Fibroblast of villous mesenchyme (primary cell): ENCODE measurements around the gene ABCA7. TPM values are rescaled to one million over a fixed set of nuclear protein-coding genes. Genes with fewer than 3 reads are reported as not detected.

Source experiments
- DNase-seq: peaks from one replicate; pipeline ENCODE4 v3.0.0-alpha.2; 2010; ENCODE audit warnings: low read depth
- H3K4me3 ChIP-seq: 2 replicates; pipeline ENCODE4 v1.5.1; 2011; ENCODE audit warnings: low read depth, mild to moderate bottlenecking, low read length
- total RNA-seq: library from RNA; depleted of rRNA; stranded (reverse); fragments of >200 nt; gene quantifications from 2 replicates; pipeline ENCODE4 v1.2.3, GENCODE V29; 2012
- TF ChIP-seq, protein P1 (sequence below): IDR thresholded peaks from 2 replicates; pipeline ENCODE4 v1.5.1; 2012; ENCODE audit warnings: low read depth, mild to moderate bottlenecking, low read length; ENCODE audit not compliant: insufficient read depth

Gene ABCA7
- total RNA-seq, 1 donor, result 11.2 TPM

DNA sequence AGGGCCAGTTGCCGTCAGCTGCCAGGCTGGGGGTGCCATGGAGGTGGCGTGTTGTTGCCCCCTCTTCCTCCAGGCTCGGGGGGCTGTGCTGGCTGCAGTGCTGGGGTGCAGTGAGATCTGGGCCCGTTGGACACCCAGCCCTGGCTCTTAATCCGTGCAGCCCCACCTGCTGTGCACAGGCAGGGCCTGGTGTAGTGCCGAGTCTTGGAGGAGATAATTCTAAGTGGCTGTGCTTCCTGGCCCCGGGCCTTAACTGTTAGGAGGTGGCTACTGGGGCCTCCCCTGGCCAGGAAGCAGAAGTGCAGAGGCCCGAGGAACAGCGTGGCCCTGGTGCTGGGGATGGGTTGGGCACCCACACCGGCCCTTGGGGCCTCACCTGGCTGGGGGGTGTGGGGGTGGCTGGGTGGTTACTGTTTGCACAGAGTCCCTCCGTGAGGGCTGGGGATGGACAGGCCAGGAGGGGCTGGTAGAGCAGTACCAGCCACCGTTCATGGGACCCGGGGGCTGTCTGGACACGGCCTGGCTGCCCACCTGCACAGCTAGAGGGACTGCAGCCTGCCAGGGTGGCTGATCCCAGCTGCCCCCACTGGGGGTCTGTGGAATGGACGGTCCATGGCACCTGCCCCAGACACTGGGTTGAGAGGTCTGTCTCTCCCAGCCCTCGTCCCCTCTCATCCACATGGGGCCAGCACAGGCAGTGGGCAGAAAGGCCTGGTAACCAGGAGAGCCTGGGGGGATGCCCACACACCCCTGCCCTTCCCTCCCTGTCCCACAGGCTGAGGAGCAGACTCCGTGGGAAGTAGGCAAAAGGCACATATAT, 67.1 kb downstream of the ABCA7 start:
- no peak overlapping the region for H3K4me3 ChIP-seq
- TF ChIP-seq, protein P1, sequence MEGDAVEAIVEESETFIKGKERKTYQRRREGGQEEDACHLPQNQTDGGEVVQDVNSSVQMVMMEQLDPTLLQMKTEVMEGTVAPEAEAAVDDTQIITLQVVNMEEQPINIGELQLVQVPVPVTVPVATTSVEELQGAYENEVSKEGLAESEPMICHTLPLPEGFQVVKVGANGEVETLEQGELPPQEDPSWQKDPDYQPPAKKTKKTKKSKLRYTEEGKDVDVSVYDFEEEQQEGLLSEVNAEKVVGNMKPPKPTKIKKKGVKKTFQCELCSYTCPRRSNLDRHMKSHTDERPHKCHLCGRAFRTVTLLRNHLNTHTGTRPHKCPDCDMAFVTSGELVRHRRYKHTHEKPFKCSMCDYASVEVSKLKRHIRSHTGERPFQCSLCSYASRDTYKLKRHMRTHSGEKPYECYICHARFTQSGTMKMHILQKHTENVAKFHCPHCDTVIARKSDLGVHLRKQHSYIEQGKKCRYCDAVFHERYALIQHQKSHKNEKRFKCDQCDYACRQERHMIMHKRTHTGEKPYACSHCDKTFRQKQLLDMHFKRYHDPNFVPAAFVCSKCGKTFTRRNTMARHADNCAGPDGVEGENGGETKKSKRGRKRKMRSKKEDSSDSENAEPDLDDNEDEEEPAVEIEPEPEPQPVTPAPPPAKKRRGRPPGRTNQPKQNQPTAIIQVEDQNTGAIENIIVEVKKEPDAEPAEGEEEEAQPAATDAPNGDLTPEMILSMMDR, result no peak
- peak; percentile 54 for DNase-seq

DNA sequence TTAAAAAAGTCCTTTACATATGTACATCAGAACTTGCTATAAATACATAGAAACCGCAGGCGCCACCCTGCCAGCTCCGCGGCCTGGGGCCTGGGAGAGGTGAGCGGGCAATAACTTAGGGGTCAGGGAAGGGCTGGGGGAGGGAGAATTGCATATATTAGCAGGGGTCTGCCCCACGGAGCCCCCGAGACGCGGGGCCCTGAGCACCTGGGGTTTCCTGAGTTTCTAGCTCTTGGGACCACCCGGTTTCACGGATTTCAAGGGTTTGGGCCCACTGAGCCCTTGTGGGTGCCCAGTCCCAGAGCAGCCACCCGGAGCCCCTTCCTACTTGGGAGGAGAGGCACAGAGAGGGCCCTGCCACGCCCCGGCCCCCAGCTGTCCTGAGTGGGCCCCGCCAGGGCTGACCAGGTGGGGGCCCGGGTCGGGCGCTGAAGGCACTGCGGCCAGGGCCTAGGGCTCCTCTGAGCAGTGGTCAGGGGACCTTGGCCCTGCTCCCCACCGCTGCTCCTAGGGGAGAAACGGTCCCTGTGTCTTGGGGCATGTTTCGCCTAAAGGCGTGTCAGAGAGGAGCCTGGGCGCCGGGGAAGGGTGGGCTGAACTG, 67.9 kb downstream of the ABCA7 start:
- DNase-seq, result no peak
- no peak overlapping the region for H3K4me3 ChIP-seq
- TF ChIP-seq, protein P1, result no peak

DNA sequence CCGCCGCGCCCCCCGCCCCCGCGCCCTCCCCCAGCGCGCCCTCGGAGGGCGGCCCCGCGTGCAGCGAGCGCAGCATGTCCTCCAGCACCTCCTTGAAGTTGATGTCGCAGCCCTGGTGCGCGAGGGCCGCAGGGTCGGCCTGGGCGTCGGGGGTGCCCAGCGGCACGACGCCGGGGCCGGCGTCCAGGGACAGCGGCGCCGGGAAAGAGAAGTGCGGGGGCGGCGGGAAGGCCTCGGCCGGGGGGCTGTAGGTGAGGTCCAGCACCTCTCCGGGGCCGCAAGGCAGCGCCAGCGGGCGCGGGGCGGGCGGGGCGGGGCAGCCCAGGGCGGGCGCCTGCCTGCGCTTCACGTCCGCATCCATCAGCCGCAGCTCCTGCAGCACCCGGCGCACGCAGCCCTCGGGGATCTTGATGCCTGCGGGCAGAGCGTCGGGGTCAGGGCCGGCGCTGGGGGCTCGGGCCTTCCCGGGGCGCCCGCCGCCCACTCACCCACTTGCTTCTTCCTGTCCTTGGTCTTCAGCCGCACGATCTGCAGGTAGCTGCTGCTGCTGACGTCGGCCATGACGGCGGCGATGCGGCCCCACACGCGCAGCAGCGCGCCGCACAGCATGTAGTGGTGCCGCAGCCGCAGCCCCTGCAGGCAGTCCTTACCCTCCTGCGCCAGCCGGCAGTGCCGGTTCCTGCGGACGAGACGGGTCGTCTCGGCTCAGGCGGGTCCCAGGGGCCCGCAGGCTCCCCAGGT, 68.6 kb downstream of the ABCA7 start:
- DNase-seq, result no peak
- TF ChIP-seq, protein P1, result no peak
- H3K4me3 ChIP-seq, result no peak overlapping the region

DNA sequence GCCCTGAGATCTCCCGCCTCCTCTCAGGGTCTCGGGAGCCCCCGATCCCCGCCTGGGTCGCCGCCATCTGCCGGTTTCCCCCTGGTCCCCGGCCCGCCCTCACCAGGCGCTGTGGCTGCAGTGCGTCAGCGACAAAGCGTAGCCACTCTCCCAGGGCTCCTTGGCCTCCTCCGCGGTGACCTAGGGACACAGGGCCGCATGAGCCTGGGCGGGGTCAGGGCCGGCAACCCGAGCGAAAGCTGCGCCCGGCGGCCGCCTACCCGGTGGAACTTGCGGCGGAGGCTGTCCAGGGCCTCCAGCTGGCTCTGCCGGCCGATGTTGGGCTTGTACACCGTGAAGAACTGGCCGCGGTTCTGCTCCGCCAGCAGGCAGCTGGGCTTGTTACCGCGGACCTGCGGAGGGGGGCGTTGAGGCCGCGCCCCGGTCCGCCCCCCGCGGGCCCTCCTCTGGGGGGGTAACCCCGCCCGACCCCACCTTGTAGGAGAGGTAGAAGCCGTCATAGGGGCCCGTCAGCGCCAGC, 69.2 kb downstream of the ABCA7 start:
- no peak for DNase-seq
- H3K4me3 ChIP-seq, result no peak overlapping the region
- TF ChIP-seq, protein P1, result no peak

DNA sequence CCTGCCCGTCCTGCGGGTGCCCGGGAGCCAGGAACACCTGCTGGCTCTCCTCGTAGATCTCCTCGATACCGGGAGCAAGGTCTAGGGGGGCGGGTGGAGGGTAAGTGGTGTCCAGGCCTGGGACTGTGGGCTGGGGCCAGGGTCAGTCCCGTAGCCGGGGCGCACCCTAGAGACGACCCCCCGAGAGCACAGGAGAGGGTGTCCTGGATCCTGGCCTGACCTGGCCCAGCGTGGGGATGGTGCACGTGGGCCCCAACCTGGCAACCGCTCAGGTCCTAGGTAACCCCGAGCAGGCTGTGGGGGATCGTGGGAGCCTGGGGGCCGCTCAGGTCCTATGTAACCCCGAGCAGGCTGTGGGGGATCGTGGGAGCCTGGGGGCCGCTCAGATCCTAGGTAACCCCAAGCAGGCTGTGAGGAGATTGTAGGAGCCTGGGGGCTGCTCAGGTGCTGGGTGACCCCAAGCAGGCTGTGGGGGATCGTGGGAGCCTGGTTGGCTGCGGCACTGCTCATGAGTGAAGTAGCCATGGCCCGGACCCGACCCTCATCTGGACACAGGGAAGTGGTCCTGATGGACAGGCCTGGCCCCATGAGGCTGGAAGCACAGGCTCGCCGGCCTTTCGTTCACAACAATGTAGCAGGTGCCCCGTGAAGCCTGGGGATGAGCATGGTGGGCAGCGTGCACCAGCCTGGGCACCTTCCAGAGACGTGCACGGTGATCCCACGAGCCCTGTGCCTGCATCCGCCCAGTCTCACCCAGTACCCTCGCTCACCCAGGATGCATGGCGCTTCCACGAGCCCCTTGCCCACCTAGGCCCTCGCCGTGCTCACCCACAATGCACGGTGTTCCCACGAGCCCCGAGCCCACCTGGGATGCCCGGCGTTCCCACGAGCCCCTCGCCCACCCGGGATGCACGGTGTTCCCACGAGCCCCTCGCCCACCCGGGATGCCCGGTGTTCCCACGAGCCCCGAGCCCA, 70.1 kb downstream of the ABCA7 start:
- no peak for DNase-seq
- H3K4me3 ChIP-seq, result no peak overlapping the region
- TF ChIP-seq, protein P1, result no peak
